Measurements from ENCODE around the gene AGBL1. TPM values are rescaled to one million over a fixed set of nuclear protein-coding genes. Genes with fewer than 3 reads are reported as not detected.

AGBL1 gene
- total RNA-seq, 2 experiments from 2014 or later, result not detected

GRCh38 chr15:86624261-86625036 is 544.8 kb downstream of the AGBL1 start:
- H3K4me3 Mint-ChIP-seq, result no peak overlapping the region
- H3K36me3 Mint-ChIP-seq, result no peaks in the 10 kb centered on the region
- DNase-seq, result peak; percentile 62
- peaks cover 17% of the 10 kb centered on the region for H3K4me1 Mint-ChIP-seq
- H3K9me3 Mint-ChIP-seq, result no peaks in the 10 kb centered on the region
- no peaks in the 10 kb centered on the region for H3K27me3 Mint-ChIP-seq
- peak overlapping the region; percentile 62 for H3K27ac Mint-ChIP-seq
- peak; percentile 99 for ATAC-seq (ENCODE audit: low read depth)
- POLR2A ChIA-PET, result interaction anchor here (0.6 kb wide), 1 partner anchor 776 kb away, joined by 3 read pairs; no protein-coding TSS in a partner anchor

- peaks cover 2% of the 10 kb centered on the region for H3K4me1 Mint-ChIP-seq
- no peak overlapping the region for H3K4me3 Mint-ChIP-seq
- H3K9me3 Mint-ChIP-seq, result no peaks in the 10 kb centered on the region
- POLR2A ChIA-PET, result no interaction called here
- ATAC-seq (ENCODE audit: low read depth), result no peak
- DNase-seq, result no peak
- H3K27me3 Mint-ChIP-seq, result no peaks in the 10 kb centered on the region
- H3K36me3 Mint-ChIP-seq, result no peaks in the 10 kb centered on the region
- H3K27ac Mint-ChIP-seq, result no peak overlapping the region
Observed at GRCh38 chr15:86629409-86630356, 550.0 kb downstream of the AGBL1 start.

- Mint-ChIP-seq H3K4me3 (no peak overlapping the region), H3K36me3 (no peaks in the 10 kb centered on the region), H3K27ac (no peak overlapping the region), H3K4me1 (no peaks in the 10 kb centered on the region), H3K9me3 (peaks cover 1% of the 10 kb centered on the region), H3K27me3 (no peaks in the 10 kb centered on the region)
- DNase-seq, result no peak
- POLR2A ChIA-PET, result no interaction called here
- no peak for ATAC-seq (ENCODE audit: low read depth)
Observed at GRCh38 chr15:86630946-86631345, 551.3 kb downstream of the AGBL1 start.

- ATAC-seq (ENCODE audit: low read depth), result no peak
- no peaks in the 10 kb centered on the region for H3K4me1 Mint-ChIP-seq
- H3K9me3 Mint-ChIP-seq, result peaks cover 3% of the 10 kb centered on the region
- no peaks in the 10 kb centered on the region for H3K27me3 Mint-ChIP-seq
- DNase-seq, result no peak
- no peak overlapping the region for H3K4me3 Mint-ChIP-seq
- no peaks in the 10 kb centered on the region for H3K36me3 Mint-ChIP-seq
- POLR2A ChIA-PET, result no interaction called here
- H3K27ac Mint-ChIP-seq, result no peak overlapping the region
Observed at GRCh38 chr15:86634146-86634545, 554.5 kb downstream of the AGBL1 start.

DNA sequence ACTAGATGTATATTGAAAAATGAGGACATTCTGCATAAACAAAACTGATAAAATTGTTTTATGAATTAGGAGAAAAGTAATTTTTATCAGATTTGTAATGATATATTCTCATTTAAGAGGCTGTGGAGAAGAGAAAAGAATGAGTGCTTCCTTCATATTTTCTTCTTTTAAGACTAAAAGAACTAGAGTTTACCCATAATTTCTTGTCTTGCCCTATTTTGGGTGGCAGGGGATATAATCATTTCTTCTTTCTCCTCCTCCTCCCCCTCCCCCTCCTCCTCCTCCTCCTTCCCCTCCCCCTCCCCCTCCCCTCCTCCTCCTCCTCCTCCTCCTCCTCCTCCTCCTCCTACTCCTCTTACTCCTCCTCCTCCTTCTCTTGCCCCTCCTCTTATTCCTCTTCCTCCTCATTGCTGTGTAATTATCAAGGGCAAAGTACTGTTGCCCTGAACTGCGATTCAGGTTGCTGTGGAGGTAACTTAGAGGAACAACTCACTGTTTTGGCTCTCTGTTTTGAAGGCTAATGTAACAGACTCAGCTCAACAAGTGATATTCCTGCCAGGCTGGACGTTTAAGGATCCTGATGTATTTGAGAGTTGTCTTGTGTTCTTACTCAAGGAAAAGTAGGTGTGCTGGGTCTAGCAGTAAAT is 555.4 kb downstream of the AGBL1 start:
- POLR2A ChIA-PET, result no interaction called here
- Mint-ChIP-seq H3K36me3 (no peaks in the 10 kb centered on the region), H3K9me3 (peaks cover 3% of the 10 kb centered on the region), H3K4me3 (no peak overlapping the region), H3K4me1 (no peaks in the 10 kb centered on the region), H3K27ac (no peak overlapping the region), H3K27me3 (no peaks in the 10 kb centered on the region)
- ATAC-seq (ENCODE audit: low read depth), result no peak
- DNase-seq, result no peak

GRCh38 chr15:86644339-86644738 is 564.7 kb downstream of the AGBL1 start:
- H3K27ac Mint-ChIP-seq, result no peak overlapping the region
- H3K9me3 Mint-ChIP-seq, result no peaks in the 10 kb centered on the region
- POLR2A ChIA-PET, result interaction anchor here (1.0 kb wide), 1 partner anchor 18 kb away, joined by 3 read pairs; no protein-coding TSS in a partner anchor
- H3K27me3 Mint-ChIP-seq, result no peaks in the 10 kb centered on the region
- H3K4me3 Mint-ChIP-seq, result no peak overlapping the region
- no peaks in the 10 kb centered on the region for H3K36me3 Mint-ChIP-seq
- no peaks in the 10 kb centered on the region for H3K4me1 Mint-ChIP-seq
- DNase-seq (no peak), ATAC-seq (ENCODE audit: low read depth) (no peak)

- POLR2A ChIA-PET, result no interaction called here
- Mint-ChIP-seq H3K36me3 (peaks cover 4% of the 10 kb centered on the region), H3K4me1 (no peaks in the 10 kb centered on the region), H3K4me3 (no peak overlapping the region), H3K9me3 (peaks cover 3% of the 10 kb centered on the region), H3K27me3 (no peaks in the 10 kb centered on the region), H3K27ac (no peak overlapping the region)
- DNase-seq (no peak), ATAC-seq (ENCODE audit: low read depth) (no peak)
Observed at GRCh38 chr15:86645925-86646500, 566.3 kb downstream of the AGBL1 start.

GRCh38 chr15:86647810-86648440 is 568.3 kb downstream of the AGBL1 start:
- ATAC-seq (ENCODE audit: low read depth) (no peak), DNase-seq (no peak)
- H3K27ac Mint-ChIP-seq, result no peak overlapping the region
- no peaks in the 10 kb centered on the region for H3K27me3 Mint-ChIP-seq
- H3K4me1 Mint-ChIP-seq, result peaks cover 7% of the 10 kb centered on the region
- peaks cover 7% of the 10 kb centered on the region for H3K9me3 Mint-ChIP-seq
- POLR2A ChIA-PET, result no interaction called here
- no peak overlapping the region for H3K4me3 Mint-ChIP-seq
- H3K36me3 Mint-ChIP-seq, result peaks cover 7% of the 10 kb centered on the region

DNA sequence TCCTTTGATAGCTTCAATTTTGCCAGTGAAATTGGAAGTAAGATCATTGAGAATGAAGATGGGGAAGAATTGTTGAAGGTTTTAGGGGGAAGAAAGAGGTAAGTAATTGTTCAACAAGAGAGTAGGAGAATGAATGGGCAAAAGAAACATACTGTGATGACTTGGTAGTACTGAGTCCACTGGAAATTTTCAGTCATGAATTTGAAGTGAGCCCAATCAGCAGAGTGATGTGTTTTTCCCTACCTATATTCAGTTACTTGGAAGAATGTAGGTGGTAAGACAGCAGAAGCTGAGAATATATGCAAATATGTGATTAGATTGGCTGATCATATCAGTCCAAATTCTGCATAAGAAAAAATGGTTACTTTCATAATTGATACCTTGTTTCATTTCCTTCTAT is 569.6 kb downstream of the AGBL1 start:
- POLR2A ChIA-PET, result no interaction called here
- DNase-seq (no peak), ATAC-seq (ENCODE audit: low read depth) (no peak)
- Mint-ChIP-seq H3K9me3 (peaks cover 7% of the 10 kb centered on the region), H3K4me3 (no peak overlapping the region), H3K27ac (no peak overlapping the region), H3K27me3 (no peaks in the 10 kb centered on the region), H3K36me3 (peaks cover 7% of the 10 kb centered on the region), H3K4me1 (peaks cover 21% of the 10 kb centered on the region)

GRCh38 chr15:86650094-86650493 is 570.4 kb downstream of the AGBL1 start:
- Mint-ChIP-seq H3K27ac (no peak overlapping the region), H3K4me1 (peaks cover 26% of the 10 kb centered on the region), H3K36me3 (peaks cover 7% of the 10 kb centered on the region), H3K27me3 (no peaks in the 10 kb centered on the region), H3K9me3 (peaks cover 7% of the 10 kb centered on the region), H3K4me3 (no peak overlapping the region)
- POLR2A ChIA-PET, result no interaction called here
- ATAC-seq (ENCODE audit: low read depth) (no peak), DNase-seq (no peak)

DNA sequence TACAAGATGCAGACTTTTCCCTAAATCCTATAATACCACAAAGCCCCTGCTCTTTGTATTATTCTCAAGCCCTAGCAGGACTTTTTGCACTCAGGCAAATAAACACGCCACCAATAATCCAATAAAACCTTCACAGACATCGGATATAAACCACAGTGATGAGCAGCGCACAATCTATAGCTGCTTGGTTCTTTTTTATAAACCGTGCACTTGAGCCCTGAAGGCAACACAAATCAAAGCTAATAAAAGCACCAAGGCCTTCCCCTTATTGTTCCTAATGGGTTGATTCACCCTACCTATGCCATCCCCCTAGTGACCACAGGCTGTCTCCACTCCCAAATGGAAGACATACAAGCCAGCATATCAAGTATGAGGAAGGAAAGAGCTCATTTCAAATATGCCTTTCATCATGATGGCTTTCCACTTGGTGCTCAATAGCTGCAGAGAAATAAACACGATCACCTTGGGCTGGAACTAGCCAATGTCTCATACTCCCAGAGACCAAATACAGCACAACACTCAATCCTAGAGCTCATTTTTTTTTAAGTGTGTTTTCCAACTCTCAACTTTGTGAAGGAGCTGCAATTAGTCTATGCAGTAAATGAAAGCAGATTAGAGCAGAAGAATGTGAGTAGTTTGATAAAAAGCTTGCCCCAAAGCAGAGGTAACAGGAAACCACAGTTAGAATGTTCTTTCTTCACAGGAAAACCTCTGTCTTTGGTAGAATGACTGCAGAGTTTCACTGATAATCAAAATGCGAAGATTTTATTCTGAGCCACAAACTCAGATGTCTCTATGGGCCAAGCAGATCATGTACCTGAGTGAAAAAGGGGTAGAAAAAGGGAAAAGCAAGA is 573.9 kb downstream of the AGBL1 start:
- H3K27me3 Mint-ChIP-seq, result no peaks in the 10 kb centered on the region
- peaks cover 7% of the 10 kb centered on the region for H3K36me3 Mint-ChIP-seq
- H3K4me1 Mint-ChIP-seq, result peaks cover 30% of the 10 kb centered on the region
- ATAC-seq (ENCODE audit: low read depth) (peak; percentile 84), DNase-seq (no peak)
- peak overlapping the region; percentile 91 for H3K27ac Mint-ChIP-seq
- peaks cover 7% of the 10 kb centered on the region for H3K9me3 Mint-ChIP-seq
- POLR2A ChIA-PET, result interaction anchor here (1.2 to 2.0 kb wide), 2 partner anchors 32 to 40 kb away, joined by 3 to 7 read pairs; no protein-coding TSS in a partner anchor
- peak overlapping the region; percentile 77 for H3K4me3 Mint-ChIP-seq

- peak overlapping the region; percentile 62 for H3K27ac Mint-ChIP-seq
- no peak for ATAC-seq (ENCODE audit: low read depth)
- peaks cover 7% of the 10 kb centered on the region for H3K36me3 Mint-ChIP-seq
- H3K4me3 Mint-ChIP-seq, result peak overlapping the region; percentile 77
- no peak for DNase-seq
- H3K27me3 Mint-ChIP-seq, result no peaks in the 10 kb centered on the region
- peaks cover 7% of the 10 kb centered on the region for H3K9me3 Mint-ChIP-seq
- H3K4me1 Mint-ChIP-seq, result peaks cover 30% of the 10 kb centered on the region
- POLR2A ChIA-PET, result interaction anchor here (2.0 kb wide), 1 partner anchor 41 kb away, joined by 7 read pairs; no protein-coding TSS in a partner anchor
Observed at GRCh38 chr15:86654501-86654900, 574.8 kb downstream of the AGBL1 start.

Measured in activated naive CD8-positive, alpha-beta T cell treated with anti-CD3 and anti-CD28 coated beads, Interleukin-2, amount 10 ng/mL, durations not matched to agents 7 days and 5 days (primary cell).